GM06990 (cell line): ENCODE measurements around the gene HSD17B7.
"Not testable (repeated sequence)": the region's sequence is repeated elsewhere in the genome, so short reads cannot be mapped to it uniquely, and the experiment has no call there.

Experiments
- DNase-seq: peaks from one replicate; pipeline ENCODE4 v3.0.0-alpha.2; 2011; ENCODE audit not compliant: insufficient read length; ENCODE audit errors: extremely low read depth
- H3K27me3 ChIP-seq: replicated peaks from 2 replicates; pipeline ENCODE4 v1.6.0; 2011; ENCODE audit warnings: low read length; ENCODE audit not compliant: control insufficient read depth, insufficient read depth
- H3K36me3 ChIP-seq: 2 replicates; pipeline ENCODE4 v1.5.1; 2011; ENCODE audit warnings: low read length; ENCODE audit not compliant: control insufficient read depth, insufficient read depth
- H3K4me3 ChIP-seq: replicated peaks from 2 replicates; pipeline ENCODE4 v1.5.1; 2011; ENCODE audit warnings: low read depth, mild to moderate bottlenecking, control low read depth, low read length
- TF ChIP-seq, protein P1 (sequence below): IDR thresholded peaks from 2 replicates; pipeline ENCODE4 v1.5.1; 2011; ENCODE audit warnings: low read length, control low read depth, mild to moderate bottlenecking, inconsistent platforms; ENCODE audit not compliant: insufficient read depth, poor library complexity, severe bottlenecking

The HSD17B7 gene

GRCh38 chr1:162818666-162819065 lies 28.2 kb downstream of the HSD17B7 start:
- not testable (repeated sequence) for H3K4me3 ChIP-seq, H3K36me3 ChIP-seq, DNase-seq, H3K27me3 ChIP-seq

DNA sequence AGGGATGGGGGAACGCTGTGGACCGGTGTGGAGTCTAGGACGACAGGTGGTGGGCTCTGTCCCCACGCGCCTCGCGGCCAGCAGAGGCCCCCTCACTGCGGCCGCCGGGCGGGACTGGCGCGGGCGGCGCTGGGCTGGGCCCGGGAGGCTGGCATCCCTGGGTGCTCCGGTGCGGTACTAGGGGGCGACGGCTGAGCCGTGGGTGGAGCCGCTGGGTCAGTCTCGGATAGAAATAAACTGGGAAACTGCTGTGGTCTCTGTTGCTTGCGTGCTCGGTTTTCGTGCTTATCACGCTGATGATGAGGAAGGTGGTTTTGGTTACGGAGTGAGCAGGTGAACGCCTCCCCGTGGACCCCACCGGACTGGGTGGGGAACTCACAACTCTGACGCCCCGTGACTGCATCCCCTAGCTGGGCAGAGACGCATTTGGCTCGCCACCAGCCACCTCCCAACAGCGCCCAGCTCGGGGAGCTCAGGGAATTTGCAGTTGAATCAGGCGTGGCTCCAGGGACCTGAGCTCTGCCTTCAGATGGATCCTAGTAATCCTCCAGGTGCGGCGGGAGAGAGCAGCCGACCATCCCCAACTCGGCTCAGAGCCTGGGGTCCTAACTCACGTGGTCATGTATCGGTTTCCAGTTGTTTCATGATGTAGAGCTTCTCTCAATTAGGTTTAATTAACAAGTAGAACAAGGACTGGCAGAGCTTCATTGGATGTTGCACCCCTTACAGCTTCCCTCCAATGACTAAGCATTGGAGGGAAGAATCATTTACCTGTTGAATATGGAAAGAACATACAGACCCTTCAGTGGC lies 32.1 kb downstream of the HSD17B7 start:
- H3K36me3 ChIP-seq, result no peaks in the 10 kb centered on the region
- H3K27me3 ChIP-seq, result no peaks in the 10 kb centered on the region
- DNase-seq, result no peak
- peak overlapping the region; percentile 47 for H3K4me3 ChIP-seq
- TF ChIP-seq, protein P1, sequence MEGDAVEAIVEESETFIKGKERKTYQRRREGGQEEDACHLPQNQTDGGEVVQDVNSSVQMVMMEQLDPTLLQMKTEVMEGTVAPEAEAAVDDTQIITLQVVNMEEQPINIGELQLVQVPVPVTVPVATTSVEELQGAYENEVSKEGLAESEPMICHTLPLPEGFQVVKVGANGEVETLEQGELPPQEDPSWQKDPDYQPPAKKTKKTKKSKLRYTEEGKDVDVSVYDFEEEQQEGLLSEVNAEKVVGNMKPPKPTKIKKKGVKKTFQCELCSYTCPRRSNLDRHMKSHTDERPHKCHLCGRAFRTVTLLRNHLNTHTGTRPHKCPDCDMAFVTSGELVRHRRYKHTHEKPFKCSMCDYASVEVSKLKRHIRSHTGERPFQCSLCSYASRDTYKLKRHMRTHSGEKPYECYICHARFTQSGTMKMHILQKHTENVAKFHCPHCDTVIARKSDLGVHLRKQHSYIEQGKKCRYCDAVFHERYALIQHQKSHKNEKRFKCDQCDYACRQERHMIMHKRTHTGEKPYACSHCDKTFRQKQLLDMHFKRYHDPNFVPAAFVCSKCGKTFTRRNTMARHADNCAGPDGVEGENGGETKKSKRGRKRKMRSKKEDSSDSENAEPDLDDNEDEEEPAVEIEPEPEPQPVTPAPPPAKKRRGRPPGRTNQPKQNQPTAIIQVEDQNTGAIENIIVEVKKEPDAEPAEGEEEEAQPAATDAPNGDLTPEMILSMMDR, result no peak

- no peaks in the 10 kb centered on the region for H3K27me3 ChIP-seq
- TF ChIP-seq, protein P1, result no peak
- H3K36me3 ChIP-seq, result no peaks in the 10 kb centered on the region
- no peak overlapping the region for H3K4me3 ChIP-seq
- DNase-seq, result no peak
Measured at GRCh38 chr1:162823231-162823630, 32.7 kb downstream of the HSD17B7 start.

DNA sequence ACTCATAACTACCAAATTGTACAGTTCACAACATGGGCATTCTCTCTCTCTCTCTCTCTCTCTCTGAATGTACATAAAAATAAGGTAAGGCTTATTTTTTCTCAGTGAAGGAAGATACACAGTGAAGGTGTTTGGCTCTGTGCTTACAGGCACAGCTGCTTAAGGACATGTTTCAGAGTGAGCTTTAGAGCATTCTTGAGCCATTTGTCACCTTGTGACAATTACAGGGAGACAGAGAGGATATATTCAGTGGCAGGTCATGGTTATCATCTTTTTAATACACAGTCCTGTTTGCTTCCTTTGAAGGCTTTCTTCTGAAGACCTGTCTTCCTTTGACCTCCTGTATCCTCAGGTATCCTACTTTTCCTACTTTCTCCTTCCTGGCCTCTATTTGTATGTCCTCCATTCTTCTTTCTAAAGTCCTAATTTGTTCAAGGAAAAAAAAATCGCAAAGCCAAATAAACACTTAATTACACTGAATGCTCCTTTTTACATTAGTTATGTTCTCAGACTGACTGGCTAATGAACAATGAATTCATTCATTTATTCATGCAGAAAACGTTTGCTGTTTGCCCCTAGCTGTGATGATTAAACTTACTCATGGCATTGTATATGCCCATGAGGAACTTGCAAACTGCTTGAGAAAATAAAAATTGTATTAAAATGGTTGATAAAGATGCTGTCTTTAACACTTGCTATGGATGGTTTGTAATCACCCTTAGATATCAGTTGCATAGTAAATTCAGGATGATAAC lies 33.4 kb downstream of the HSD17B7 start:
- DNase-seq, result no peak
- TF ChIP-seq, protein P1, result no peak
- H3K27me3 ChIP-seq, result no peaks in the 10 kb centered on the region
- H3K4me3 ChIP-seq, result no peak overlapping the region
- H3K36me3 ChIP-seq, result no peaks in the 10 kb centered on the region

GRCh38 chr1:162829268-162829667 lies 38.8 kb downstream of the HSD17B7 start:
- Histone ChIP-seq H3K36me3 (no peaks in the 10 kb centered on the region), H3K27me3 (no peaks in the 10 kb centered on the region), H3K4me3 (no peak overlapping the region)
- DNase-seq, result no peak
- TF ChIP-seq, protein P1, result no peak

DNA sequence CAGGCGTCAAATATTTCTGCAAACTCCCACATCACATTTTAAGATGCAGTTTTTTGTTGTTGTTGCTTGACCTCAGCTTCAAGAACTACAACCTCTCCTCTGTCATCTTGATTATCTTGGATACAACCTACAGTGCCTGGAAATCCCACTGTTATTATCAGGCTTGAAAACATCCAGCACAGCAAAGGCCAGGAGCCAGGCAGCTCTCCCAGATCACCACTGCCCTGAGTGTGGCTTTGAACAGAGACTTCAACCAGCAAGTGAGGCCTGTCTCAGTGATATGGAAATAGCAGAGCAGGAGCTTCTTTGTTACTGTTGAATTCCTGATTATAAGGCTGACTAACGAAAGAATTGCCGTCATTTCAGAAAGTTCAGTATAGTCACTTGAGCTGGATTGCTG lies 42.0 kb downstream of the HSD17B7 start:
- no peak for DNase-seq
- H3K36me3 ChIP-seq, result no peaks in the 10 kb centered on the region
- H3K4me3 ChIP-seq, result no peak overlapping the region
- TF ChIP-seq, protein P1, result no peak
- no peaks in the 10 kb centered on the region for H3K27me3 ChIP-seq
